M059J (cell line): Measurements from ENCODE around the gene SNX14. TPM values are rescaled to one million over a fixed set of nuclear protein-coding genes. Genes with fewer than 3 reads are reported as not detected.
"Not testable (repeated sequence)": the region's sequence is repeated elsewhere in the genome, so short reads cannot be mapped to it uniquely, and the experiment has no call there.

ENCODE experiments used
- DNase-seq: peaks from one replicate; pipeline ENCODE4 v3.0.0-alpha.2; 2012; ENCODE audit warnings: low read depth
- total RNA-seq: library from RNA; depleted of rRNA; stranded (reverse); fragments of >200 nt; shearing (Covaris generic); gene quantifications from 2 replicates; pipeline ENCODE4 v1.2.3, GENCODE V29; 2014

Gene SNX14
- total RNA-seq, 1 experiment from 2014 or later, result 151 TPM

DNA sequence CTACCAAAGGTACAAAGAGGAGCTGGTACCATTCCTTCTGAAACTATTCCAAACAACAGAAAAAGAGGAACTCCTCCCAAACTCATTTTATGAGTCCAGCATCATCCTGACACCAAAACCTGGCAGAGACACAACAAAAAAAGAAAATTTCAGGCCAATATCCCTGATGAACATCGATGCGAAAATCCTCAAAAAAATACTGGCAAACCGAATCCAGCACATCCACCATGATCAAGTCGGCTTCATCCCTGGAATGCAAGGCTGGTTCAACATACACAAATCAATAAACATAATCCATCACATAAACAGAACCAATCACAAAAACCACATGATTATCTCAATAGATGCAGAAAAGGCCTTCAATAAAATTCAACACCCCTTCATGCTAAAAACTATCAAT is 10.8 kb downstream of the SNX14 start:
- DNase-seq, result not testable (repeated sequence)

DNA sequence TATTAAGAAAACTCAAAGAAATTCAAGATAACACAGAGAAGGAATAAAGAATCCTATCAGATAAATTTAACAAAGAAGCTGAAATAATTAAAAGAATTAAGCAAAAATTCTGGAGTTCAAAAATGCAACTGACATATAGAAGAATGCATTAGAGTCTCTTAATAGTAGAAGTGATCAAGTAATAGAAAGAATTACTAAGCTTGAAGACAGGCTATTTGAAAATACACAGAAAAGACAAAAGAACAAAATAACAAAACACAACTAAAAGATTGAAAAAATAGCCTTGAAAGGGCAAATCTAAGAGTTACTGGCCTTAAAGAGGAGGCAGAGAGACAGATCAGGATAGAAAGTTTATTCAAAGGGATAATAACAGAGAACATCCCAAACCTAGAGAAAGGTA is 12.1 kb downstream of the SNX14 start:
- no peak for DNase-seq

DNA sequence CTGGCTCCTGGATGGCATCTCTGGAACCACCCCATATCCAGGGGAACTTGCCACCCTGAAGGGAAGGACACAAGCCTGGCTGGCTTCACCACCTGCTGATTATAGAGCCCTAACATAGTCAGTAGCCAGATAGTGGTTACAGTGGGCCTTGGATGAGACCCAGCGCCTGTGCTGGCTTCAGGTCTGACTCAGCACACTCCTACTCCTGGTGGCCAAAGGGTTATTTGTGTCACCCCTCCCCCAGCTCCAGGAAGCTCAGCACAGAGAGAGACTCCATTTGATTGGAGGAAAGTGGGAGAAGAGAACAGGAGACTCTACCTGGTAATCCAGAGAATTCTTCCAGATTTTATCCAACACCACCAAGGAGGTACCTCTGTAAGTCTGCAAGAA is 12.8 kb downstream of the SNX14 start:
- peak; percentile 90 for DNase-seq

DNA sequence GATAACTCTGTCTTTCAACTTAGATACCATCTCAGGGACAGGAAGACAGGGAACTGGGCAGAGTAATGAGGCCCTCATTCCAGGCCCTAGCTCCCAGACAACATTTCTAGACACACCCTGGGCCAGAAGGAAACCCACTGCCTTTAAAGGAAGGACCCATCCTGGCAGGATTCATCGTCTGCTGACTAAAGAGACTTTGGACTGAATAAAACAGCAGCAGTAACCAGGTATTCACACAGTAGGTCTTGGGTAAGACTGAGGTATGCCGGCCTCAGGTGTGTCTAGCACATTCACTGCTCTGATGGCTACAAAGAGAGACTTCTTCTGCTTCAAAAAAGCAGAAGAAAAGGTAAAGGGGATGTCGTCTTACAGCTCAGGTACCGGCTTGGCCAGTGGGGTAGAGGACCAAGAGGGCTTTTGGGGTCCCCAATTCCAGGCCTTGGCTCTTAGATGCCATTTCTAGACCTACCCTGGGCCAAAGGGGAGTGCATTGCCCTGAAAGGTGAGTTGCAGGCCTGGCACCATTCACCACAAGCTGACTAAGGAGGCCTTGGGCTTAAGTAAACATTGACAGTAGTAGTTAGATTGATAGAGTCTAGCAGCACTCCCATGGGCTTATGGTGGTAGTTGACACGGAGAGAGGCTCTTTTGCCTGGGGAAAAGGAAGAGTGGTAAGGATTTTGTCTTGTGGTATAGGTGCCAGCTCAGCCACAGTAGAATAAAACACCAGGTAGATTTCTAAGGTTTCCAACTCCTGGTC is 13.4 kb downstream of the SNX14 start:
- DNase-seq, result peak; percentile 76

DNA sequence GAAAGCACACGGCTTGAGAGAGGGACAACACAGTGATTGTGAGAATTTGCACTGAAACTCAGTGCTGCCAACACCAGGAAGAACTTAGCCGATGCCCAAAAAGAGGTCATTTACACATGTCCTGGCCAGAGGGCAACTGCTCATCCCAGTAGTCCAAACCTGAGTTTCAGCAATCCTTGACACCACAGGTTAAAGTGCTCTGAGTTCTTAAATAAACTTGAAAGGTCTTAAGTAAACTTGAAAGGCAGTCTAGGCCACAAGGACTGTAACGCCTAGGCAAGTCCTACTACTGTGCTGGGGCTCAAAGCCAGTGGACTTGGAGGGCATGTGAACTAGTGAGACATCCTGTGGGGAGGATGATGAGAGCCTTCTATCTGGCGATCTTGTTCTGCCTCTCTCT is 14.1 kb downstream of the SNX14 start:
- no peak for DNase-seq

DNA sequence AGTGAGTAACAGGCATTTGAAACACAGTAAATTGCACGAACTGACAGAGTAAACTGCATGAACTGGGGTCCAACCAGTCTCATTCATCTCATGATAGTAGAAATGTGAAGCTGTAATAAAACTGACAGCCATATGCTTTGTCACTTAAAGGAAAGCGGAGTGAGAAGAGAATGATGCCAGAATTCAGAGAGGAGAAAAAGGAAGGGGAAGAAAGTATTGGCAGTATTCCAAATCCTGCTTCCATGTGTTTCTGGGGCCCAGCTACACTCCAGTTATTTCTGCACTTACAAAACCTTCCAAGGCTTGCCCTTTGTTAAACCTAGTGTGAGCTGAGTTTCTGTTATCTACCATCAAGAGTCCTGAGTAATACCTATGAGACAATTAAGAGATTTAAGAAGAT is 17.2 kb downstream of the SNX14 start:
- DNase-seq, result no peak

DNA sequence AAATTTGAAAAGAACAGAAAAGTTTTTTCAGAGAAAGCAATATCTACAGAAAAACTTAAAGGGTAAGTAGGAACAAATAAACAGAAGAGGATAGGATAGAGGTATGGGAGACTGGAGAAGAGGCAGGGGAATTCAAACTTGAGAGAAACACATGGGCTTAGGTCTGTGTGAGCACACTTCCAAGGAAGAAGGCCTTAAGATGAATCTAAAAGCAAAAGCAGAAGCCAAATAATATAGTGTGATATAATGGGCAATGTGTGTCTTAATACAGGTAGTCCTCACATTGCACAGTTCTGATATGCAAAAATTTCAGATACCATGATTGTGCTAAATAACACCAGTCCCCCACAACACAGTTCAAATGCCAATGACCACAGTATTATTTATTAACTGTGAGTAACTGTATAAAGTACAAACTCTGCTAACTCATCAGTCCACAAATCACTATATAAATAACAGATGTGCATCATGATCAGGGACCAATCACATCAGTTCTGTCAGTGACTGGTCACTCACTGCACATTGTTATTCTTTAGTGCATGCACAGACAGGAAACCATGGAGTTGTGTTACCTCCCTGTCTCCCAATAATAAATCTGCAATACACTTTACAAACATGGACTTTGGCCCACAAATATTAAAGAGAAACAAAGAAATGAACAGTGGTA is 18.6 kb downstream of the SNX14 start:
- peak; percentile 59 for DNase-seq

DNA sequence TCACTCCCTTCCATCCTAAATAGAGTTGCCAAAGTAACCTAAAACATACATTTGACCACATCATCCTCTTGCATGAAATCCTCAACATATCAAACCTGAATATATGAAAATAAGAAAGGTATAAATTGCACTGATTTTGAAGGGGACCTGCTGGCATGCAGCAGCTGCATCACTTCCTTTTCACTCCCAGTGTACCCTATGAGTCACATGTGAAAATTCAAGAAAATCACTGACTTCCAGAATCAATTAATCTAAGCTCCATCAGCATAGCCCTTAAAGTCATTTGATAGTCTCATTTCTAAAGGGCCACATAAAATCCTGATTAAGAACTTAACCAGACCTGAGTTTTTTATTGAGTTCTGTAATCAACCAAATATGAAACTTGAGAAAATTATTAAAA is 24.3 kb downstream of the SNX14 start:
- DNase-seq, result peak; percentile 33

DNA sequence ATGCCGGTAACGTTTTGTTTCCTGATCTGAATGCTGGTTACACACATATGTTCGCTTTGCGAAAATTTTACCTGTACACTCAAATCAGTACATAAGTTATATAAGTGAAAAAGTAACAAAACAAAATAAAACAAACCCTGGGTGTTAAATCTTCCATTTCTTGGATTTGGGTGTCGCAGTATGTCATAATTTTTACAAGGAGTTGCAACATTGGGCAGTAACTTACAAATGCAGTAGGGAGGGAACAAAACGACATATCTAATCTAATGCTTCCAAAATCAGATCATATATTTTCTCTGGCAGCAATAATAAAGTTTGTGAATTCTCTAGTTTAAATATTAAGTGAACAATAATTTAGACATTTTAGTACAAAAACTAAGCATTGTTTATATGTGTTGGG is 25.2 kb downstream of the SNX14 start:
- DNase-seq, result no peak

DNA sequence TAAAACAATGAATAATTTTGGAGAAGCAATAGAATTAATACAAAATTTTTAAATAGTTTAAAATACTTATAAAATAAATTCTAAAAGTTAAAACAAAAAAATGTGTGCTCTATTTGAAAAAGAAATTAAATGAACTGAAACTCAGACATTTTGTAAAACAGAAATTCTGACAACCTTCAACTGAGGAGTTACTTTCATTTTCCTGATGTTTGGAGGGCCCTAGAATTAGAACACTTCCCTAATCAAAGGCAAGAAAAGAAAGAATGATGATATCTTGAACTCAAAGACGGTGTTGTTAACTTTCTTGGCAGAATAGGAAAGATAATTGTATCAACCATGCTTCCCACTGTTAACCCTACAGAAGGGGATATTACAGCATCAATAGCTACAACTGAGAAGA is 27.9 kb downstream of the SNX14 start:
- DNase-seq, result no peak

DNA sequence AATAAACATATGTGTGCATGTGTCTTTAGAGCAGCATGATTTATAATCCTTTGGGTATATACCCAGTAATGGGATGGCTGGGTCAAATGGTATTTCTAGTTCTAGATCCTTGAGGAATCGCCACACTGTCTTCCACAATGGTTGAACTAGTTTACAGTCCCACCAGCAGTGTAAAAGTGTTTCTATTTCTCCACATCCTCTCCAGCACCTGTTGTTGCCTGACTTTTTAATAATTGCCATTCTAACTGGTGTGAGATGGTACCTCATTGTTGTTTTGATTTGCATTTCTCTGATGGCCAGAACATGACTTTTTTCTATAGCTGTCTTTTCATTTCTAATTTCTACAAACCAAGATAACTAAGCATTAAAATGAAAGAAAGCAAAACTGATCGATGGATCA is 29.4 kb downstream of the SNX14 start:
- DNase-seq, result not testable (repeated sequence)

DNA sequence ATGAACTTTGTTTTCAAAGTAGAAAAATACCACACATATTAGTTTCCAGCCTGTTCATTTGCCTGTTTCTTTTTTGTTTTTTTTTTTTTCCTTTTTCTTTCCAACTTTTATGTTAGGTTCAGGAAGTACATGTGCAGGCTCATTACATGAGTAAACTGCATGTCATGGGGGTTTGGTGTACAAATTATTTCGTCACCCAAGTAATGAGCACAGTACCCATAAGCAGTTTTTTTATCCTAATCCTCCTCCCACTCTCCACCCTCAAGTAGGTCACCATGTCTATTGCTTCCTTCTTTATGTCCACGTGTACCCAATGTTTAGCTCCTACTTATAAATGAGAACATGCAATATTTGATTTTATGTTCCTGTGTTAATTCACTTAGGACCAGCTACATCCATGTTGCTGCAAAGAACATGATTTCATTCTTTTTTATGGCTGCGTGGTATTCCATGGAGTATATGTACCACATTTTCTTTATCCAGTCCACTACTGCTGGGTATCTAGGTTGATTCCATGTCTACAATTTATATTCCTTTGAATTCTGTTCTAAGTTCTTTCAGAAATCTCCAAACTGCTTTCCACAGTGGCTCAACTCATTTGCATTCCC is 31.8 kb downstream of the SNX14 start:
- no peak for DNase-seq

DNA sequence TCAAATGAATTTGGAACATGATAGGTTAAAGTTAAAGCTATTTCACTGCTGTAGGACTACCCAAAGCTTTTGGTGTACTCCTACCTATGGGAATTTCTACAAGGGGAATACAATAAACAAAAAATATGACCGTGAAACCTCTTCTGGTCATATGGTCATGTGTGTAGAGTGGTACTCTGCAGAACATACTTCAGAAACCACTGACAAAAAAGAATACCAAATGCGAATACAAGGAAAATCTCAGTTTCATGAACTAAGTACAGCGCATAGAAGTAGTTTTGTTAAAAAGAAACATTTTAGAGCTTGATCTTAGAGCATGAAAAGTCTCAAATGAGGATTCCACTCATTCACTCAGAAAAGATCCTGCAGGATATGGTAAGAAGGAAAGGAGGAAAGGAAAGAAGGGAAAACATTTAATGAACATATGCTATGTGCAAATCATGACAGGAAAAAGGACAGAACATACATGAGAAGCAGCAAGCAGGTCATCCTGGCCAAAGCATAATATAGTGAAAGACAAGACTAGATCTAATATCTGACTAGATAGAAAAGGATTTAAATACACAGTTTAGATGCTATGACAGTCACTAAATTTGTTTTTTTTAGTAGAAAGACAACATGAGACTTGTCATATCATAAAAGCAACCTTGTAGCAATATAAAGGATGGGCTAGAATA is 36.5 kb downstream of the SNX14 start:
- no peak for DNase-seq

DNA sequence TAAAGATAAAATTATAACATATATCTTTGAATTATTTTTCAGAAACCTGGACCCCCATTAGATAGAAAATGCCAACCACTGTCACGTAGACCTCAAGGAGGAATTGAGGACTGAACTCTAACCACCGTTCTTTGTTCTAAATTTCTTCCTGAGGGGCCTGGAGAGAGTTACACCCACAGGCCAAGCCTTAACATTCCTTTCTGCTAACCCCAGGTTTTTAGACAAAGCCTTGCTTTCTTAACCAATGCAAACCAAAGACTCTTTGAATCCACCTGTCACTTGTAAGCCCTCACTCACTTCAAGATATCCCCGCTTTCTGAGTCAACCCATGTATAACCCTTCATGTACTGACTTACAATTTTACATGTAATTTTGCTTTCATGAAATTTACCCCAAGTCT is 41.0 kb downstream of the SNX14 start:
- no peak for DNase-seq

DNA sequence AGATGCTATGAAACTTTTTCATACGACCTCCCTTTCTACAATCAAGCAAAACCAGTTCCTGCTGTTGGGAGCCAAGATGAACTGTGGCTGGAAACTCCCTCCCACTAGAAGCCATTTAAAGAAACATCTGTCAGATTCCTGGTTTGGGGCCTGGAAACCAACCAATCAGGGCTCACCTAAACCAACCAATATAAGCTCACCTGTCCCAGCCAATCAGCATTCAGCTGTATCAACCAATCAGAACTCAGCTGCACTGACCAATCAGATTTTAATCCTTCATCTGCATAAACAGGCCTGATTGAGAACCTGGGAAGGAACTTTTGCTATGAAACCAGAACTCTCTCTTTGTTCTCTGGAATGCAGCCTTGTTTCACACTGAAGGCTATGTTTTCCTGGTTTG is 42.4 kb downstream of the SNX14 start:
- DNase-seq, result peak; percentile 15

DNA sequence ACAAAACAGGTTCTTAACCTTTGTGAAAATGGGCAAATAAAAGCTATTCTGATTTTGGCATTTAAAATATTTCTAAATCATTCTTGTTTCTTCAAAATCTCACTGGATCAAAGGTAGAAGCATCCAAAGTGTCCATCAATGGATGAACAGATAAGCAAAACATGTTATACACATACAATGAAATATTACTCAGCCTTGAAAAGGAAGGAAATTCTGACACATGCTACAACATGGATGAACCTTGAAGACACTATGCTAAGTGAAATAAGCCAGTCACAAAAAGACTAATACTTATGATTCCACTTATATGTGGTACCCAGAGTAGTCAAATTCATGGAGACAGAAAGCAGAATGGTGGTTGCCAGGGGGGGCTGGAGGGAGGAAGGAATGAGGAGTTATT is 45.9 kb downstream of the SNX14 start:
- DNase-seq, result no peak

DNA sequence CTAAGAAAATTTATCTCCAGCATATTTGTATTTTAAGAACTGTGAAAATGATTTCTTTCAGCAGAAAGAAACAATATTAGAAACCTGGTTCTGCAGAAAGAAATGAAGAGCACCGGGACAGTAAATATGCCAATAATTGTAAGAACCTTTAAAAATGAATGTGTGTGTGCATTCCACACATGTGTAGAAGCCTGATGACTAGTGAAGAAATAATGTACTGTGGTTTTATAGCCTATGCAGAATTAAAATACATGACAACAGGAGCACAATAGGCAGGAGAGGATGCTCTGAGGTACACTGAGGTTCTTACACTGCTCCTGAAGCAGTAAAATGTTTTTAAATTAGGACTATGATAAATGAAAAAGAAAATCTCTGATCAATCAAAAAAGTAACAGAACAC is 48.9 kb downstream of the SNX14 start:
- DNase-seq, result peak; percentile 18

DNA sequence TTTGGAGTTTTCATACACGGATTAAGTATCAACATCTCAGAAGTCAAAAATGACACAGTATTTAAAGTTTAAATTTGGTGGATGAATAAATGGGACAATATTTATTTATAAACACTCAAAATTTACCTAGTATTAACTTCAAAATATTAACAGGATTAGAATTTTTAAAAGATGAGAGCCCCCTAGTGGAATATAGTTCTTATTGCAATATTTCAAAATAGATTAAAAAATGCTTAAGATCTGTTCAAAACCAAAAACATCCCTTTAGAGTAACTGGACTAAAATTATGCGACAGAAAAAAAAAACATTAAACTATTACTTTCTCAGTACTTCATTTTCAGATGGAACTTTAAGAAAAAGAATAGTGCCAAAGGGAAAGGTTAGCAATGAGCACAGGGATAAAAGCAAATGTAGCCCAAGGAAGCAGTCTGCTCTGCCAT is 56.6 kb downstream of the SNX14 start:
- peak; percentile 15 for DNase-seq

DNA sequence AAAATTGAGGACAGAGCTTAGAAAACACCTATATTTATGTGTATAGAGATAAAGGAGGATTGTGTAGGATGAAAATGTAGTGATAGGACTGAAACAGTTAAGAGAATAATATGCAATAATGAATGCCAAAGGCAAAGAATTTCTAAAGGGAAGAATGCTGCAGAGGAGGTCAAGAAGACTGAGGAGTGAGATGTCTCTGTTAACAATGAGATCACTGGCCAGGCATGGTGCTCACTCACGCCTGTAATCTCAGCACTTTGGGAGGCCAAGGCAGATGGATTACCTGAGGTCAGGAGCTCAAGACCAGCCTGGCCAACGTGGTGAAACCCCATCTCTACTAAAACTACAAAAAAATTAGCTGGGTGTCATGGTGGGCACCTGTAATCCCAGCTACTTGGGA is 69.4 kb downstream of the SNX14 start:
- not testable (repeated sequence) for DNase-seq

DNA sequence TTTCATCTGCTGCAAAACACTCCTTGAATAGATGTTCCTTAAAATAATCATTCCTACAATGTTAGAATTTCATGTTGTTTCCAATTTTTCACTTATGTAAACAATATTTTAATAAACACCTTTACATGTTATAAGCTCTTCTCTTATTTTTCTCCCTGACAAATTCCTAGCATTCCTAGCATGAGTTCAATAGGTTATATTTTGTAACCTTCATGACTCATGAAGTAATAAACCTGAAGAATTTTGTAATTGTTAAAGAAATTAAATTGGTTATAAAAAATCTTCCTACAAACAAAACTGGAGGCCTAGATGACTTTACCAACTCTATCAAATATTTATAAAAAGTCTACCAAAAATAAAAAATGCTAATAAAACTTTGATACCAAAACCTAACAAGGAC is 77.5 kb downstream of the SNX14 start:
- DNase-seq, result peak; percentile 59

DNA sequence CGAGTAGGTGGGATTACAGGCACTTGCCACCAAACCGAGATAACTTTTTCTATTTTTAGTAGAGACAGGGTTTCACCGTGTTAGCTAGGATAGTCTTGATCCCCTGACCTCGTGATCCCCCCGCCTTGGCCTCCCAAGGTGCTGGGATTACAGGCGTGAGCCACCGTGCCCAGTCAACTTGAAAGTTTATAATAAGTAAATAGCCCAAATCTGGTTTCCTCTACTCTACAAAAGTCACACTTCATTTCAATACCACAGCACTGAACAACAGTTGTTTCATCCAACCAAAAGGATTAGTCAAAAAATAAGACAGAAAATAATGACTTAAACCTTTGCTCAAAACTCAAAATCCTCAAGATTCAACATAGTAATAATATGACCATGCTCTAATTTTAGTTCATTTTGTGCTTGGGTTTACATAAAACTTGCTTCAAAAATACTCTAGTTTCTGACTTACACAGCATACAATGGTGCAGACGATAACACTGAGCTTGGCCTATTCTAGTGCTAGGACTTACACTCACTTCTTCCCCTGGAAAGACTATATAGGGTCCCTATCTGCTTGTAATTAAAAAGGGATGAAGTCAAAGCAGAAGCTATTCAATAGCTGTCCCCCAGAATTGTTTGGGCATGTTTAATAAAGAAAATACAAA is 87.1 kb downstream of the SNX14 start:
- DNase-seq, result no peak
